HG03342 (cell line): Measurements from ENCODE around the gene PBX1.
"Not testable (repeated sequence)": the region's sequence is repeated elsewhere in the genome, so short reads cannot be mapped to it uniquely, and the experiment has no call there.

Experiments
- ATAC-seq: cut with Tn5 transposase; IDR thresholded peaks from one replicate; pipeline ENCODE4 v1.9.1; 2021; ENCODE audit warnings: mild to moderate bottlenecking, moderate library complexity; ENCODE audit not compliant: unreplicated experiment

Gene PBX1

DNA sequence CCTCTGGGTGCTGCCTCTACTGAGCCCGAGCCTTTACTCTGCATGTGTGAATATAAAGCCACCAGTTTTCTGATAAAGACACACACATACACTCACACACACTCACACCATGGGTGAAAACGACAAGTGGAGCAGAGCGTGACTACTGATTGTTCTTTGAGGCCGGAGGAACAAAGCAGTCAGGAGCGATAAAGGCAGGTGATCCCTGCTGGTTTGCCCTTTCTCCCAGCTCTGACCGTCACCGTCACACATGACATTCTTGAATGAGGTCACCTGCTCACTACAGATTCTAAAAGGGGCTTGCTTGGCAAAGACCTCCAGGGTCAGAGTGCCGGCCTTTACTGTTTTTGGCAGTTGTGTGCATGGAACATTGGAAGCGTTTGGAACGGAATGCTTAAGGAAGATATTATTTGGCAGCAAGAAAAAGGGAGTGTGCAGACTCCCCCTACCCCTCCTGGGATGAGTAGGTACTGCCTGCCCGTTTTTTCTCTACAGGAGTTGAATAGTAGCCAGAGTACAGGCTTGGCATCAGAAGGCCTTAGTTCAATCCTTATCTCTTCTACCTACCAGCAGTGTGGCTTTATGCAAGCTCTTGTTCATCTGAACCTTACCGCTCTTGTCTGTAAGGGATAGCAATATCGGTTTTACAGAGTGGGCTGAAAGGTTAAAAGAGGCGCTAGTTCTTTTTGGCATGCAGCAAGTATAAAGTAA, 79.7 kb downstream of the PBX1 start:
- ATAC-seq = no peak

DNA sequence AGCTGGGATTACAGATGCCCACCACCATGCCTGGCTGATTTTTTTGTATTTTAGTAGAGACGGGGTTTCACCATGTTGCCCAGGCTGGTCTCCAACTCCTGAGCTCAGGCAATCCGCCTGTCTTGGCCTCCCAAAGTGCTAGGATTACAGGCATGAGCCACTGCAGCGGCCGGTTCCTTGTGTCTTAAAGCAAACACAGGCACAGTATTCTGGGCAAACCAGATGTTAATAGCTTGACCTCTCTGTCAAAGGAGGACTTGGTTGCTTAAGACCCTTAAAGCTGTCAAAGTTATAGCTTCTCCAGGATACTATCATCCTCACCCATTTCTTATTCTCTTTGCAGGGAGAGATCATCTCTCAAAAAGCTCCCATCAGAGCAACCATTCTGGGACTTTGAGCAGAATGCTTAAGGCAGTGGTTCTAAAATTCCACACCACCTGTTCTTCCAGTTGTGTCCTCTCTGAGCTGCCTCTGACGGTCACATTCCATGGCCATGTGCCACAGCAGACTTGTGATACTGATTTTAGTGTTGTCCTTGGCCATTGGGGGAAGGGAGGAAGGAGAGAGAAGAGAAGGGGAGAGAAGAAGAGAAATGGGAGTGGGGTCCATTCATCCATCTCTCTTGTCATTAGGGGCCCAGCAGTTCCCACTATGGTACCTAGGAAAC, 81.8 kb downstream of the PBX1 start:
- no peak for ATAC-seq

DNA sequence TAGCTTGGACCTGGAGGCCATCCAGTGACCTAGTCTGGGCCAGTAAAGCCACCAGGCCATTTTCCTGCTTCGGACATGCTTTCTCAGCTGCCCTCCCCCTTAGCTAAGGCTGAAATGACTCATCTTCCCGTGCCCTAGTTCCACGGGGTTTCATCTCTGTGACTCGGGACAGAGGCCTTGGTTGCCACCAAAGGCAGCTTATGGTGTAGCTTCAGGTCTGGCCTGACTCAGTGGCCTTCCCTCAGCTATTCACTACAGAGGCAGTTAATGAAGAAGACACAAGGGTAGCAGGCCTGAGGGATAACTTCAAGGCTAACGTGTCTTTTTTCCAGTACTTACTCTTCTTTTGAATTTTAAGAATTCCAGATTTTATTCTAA, 82.4 kb downstream of the PBX1 start:
- no peak for ATAC-seq

DNA sequence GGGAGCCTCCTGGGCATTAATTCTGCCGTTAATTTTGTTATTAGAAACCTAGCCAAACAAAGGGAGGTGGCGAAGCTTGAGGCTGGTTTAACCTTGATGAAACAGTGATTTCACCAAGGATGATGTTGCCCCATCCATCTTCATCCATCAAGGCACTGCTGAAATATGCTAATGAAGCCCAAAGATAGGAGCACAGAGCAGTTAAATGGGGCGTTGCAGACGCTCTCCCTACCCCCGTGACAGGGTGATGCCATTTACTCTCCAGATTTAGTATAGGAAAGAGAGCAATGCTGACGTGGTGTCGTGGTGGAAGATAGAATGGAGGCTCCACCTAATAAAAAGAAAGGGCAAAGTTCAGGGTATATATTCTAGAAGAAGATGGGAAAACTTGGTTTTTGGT, 84.0 kb downstream of the PBX1 start:
- ATAC-seq = no peak

DNA sequence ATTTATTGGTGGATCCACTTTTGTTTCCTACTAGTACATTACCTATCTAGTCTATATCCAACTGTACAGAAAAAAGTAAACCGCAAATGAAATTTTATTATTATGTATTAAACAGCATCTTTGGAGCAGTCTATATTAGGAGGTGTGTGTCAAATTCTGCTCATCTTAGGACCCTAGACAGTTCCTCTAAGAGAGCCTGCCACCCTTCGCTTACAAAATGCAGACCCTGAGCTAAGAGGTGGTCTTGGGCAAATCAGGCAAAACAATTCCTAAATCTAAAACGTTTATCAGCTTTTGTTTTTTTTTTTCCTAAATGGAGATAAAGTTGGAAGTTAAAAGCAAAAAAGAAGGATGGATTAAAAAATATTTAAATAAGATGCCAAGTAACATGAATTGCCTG, 85.3 kb downstream of the PBX1 start:
- no peak for ATAC-seq

DNA sequence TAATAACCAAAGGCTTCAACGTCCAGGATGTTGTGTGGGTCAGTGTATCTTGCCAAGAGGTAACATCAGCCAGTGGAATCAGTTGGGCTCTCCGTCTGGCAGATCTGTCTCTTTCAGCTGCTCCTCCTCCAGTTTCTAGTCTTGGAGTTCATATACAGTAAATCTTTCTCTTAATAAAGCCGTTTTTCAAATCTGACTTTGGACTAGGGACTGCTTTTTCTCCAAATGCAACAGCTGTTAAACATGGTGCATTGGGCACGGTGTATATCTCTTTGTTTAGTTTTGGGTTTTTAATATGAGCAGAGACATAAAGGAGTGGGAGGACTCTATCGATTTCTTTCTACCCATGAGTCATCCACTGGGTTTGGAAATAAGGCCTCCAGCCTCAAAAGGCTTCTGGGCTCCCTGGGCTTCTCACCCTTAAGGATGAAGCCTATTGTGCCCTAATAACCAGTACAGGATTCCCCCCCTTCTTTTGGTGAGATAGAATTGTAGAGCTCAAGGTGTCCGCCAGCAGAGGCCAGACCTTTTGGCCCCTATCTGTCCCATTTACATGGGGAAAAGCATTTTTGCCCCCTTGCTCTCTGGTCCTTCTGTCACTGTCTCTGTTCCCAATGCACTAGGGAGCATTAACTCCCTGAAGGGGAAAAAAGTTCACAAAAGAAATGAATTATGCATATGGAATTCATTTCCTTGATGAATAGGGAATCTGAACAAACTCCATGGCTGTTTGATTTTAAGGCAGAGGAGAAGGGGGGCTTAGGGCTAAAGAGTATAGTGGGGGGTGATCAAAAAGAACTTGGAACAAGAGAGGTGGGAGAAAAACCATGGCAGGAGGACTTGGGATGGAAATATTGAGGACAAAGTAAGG, 86.0 kb downstream of the PBX1 start:
- ATAC-seq = no peak

DNA sequence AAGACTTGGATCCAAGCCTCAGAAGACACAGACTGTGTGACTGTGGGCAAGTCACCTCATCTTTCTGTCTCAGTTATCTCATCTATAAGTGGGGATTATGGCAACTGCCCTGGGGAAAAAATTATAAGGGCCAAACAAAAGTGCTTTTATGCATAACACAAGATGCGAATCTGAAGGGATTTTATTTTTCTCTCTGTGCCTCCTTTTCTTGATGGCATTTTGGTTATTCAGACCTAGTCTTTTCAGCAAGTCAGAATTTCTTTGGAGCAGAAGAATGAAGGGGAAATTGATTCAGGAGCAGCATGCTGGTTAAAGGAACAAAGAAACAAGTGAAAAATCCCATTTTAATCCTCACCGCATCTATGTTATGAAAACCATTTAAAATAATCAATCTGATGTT, 86.9 kb downstream of the PBX1 start:
- no peak for ATAC-seq

DNA sequence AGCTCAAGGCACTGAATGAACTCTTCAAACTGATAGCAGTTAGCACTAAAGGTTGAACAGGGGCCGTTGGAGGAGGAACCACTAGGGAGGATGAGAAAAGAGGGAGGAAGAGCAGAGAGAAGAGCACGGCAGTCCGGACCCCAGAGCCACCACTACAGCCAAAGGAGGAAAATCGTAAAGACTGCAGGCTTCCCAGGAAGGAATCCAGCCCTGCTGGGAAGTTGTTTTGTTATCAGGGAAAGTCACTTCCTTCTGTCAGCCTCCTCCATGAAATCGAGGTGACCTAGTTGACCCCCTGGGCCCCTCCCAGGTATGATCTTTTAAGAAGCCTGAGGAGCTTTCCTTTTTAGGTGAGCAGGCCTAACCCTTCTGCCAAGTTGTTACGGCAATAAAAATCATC, 88.2 kb downstream of the PBX1 start:
- ATAC-seq = no peak

DNA sequence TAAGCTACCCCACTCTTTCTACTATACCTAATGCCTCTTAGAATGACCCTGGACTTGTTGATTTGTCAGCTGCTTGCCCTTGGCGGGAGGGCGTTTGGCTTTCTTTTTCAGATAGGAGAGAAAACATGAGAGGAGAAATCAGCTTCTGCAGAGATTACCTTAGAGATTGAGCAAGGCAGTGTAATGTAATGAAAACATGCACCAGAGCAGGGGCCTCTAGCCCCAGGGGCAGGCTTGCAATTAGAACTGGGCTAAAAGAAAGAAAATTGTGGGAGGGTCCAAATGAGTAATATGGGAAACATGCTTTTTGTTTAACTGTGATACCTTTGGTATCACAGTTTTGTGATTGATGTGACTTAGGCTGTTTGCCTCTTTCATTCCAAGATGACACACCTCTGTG, 89.7 kb downstream of the PBX1 start:
- no peak for ATAC-seq

DNA sequence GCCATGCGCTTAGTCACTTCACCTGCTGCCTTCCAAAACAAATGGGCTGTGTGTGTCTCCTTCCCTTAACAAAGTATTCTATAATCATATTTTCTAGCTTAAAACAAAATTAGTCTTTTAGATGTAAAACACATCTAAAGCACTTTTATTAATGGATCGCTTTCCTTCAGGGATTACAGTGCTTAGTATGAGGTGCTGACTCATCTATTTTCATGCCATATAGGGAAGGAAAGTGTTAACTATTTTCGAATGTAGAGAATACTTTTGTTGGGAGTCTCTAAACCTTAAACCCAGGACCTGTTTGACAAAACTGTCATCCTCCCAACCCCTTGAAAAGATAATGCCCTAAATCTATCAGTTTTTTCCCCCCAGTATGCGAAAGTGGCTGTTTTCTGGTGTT, 90.2 kb downstream of the PBX1 start:
- ATAC-seq = no peak

DNA sequence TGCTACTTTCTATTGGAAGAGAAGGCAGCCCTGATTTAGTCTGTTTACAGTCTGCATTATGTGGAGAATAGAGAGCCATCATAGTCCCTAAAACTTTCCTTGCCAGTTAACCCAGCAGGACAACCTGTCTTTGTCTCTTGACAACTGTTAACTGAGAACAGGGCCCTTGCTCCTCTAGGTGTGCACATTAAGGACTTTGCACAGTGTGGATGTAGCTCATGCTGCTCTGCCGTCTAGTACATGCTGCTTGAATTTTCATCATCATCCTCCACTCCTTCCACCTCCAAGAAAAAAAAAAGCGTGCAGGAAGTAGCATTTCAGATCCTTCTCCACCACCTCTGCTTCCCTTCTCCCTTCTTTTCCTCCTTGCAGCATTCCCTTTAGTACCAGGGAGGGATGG, 91.5 kb downstream of the PBX1 start:
- ATAC-seq = no peak

DNA sequence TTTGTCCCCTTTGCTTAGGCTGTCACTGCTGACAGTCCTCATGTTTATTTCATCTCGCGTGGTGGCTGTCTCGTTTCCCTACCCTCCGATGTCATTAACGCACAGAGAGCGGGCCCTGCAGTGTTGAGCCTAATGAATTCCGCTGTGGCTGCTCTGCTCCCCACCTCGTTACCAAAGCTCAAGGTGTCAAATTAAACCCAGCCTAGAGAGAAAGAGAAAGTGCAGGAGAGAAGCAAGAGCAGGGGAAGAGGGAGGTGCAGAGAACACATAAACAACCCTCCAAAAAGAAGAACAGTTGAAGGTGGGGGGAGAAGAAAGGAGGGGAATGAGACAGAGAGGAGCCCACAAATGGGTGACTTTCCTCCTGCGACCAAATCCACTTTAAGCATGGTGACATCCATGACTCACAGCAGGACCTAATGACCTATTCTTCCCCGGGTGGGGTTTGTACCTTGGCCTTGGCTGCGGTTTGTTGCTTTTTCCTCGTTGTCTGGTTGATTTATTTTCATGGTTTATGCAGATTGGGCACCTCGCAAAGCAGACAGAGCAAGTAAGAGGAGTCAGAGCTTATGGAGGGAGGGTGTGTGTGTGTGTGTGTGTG, 92.5 kb downstream of the PBX1 start:
- no peak for ATAC-seq

DNA sequence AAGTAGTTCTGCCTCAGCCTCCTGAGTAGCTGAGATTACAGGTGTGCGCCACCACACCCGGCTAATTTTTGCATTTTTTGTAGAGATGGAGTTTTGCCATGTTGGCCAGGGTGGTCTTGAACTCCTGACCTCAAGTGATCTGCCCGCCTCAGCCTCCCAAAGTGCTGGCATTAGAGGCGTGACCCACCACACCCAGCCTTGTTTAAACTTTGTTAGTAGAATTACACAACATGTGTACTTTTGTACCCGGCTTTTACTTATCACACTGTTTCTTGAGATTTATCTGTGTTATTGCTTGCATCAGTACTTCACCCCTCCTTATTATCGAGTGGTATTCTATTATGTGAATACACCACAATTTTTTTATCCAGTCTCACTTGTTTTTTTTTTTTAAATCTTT, 94.0 kb downstream of the PBX1 start:
- ATAC-seq = not testable (repeated sequence)

DNA sequence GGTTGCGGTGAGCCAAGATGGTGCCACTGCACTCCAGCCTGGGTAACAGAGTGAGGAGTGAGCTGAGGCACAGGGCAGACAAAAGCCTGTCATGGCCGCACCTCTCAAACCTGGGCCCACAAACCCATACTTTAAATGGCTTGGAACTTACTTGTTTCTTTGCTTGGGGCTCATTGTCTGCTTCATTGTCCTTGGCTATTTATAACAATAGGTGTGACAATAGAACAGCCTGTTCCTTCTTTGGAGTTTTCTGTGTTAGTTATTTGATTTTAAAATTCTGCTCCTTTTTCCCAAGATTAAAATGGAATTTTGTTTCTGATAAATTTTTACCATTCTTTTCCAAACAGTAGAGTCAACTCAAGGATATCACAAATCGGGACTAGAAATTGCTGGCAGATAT, 94.7 kb downstream of the PBX1 start:
- no peak for ATAC-seq

DNA sequence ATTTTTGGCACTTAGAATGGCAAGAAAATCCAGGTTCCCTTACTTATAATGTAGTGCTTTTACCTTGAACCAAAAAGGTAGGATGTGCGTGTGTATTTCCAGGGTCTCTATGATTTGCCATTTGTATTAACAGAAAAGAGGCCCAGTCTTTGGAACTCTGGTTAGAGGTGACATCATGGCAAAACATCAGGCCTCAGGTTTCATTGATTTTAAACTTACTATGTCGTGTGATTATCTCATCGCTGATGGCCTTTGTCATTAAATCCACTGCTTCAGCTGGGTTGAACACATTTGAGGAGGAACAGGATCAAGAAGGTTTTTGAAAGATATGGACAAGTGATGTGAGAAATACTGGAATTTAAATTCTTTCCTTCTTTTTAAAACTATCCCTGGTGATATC, 95.2 kb downstream of the PBX1 start:
- no peak for ATAC-seq

DNA sequence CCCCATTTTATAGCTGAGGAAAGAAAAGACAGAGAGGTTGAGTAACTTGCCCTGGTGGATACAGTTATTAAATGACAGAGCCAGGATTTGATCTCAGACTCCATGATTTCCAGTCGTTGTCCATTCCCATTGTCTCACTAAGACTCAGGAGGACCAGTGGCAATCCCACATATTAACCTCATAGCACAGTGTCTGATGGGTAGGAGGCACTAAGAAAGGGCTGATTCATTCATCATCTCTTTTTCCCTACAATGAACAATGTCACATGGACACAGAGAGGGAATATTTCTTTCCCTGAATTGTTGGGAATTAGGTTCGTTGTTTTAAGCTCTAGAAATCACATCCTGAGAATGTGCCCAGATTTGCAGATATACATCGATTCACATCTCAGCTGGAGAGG, 99.9 kb downstream of the PBX1 start:
- ATAC-seq = no peak

DNA sequence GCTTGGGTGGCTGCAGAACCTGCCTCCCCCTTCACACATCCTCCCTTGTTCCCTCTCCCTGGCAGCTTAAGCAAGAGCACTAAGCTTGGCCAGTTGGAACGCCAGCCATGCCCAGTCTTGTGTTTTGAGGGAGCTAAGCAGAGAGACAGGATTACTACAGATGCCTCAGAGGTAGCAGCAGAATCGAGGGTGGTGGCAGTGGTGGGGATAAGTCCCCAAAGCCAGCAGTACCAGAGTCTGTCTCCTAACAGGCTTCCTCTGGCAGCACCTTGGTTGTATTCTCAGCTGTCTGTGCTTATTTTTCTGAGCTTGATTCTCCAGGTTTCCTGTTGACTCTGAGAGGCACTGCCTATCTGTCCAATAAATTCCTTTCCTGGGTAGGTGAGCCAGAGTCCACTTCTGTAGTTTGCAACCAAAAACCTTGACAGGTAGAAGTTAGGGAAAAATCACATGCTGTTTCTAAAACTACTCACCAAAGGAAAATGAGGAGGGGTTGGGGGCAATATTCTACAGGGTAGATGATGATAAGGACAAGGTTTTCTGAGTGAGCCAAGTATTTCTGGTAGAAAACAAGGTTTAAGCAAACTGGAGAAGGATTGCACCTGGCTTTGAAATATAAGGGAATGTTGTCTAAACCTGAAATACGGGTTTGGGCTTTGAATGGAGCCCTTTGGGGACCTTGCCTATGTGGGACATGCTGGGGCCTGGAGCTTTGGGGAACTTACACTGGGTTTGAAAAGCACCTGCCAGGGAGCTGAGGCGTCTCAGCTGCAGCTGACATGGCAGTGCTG, 100.8 kb downstream of the PBX1 start:
- peak; percentile 23 for ATAC-seq

DNA sequence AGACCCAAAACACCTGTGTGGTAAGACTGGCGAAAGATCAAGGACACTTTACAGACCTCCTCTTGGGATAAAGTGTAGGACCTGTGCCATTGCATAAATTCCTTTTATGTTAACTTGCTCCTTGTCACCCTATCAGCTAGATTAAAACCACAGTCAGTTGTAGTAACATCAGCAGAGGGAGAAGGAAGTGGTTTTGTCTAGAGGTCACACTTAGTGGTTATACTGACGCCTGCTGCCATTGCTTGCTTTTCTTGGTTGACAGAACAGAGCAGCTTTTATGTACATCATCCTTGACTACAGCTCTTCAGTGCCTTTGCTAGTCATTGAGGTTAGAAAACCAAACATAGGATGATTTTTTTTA, 101.4 kb downstream of the PBX1 start:
- peak; percentile 86 for ATAC-seq

DNA sequence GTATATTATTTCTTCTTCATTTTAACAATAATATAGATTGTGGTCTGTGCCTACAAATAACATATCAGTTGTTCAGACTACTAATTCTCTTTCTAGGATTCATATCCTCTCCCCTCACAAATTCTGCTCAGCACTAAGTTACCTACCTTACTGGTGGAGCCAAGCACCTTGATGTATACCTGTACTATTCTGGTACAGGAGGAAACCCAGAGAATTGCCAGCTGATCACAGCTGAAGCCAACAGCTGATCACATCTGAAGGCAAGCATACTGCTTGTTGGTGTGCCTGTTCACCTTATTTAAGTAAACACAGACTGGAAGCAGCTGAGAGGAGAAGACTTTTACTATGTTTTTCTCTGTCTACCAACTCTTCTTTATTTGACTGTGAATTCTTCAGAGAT, 101.8 kb downstream of the PBX1 start:
- ATAC-seq = no peak

DNA sequence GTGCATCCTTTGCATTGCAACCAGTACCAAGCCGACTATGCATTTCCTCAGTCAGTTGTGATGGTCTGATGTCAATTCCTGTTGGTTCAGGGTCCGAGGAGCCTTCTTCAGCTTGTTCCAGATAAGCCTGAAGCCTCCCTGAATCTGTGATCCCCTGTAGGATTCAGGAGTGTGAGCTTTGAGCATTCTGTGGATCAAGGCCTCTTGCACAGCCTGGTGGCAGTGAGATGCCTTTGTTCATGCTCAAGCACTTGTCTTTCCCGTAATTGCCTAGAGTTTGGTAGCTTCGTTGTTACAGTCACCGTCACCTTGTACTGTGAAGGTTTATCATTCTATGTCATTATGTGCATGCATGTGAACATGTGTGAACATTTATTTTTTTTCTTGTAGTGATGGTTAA, 103.5 kb downstream of the PBX1 start:
- no peak for ATAC-seq

DNA sequence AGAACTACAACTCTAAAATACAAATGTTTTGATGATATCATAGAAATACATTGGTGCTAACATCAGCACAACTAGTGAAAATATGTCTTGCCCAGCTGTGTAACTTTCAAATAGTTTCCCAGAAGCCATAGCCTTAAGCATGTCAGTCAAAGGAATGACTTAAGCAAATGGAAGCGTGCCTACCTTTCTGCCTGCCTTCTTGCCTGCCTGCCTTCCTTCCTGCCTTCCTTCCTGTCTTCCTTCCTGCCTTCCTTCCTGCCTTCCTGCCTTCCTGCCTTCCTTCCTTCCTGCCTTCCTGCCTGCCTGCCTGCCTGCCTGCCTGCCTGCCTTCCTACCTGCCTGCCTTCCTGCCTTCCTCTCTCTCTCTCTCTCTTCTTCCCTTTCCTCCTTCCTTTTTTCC, 104.0 kb downstream of the PBX1 start:
- ATAC-seq = no peak
